GM21381 (cell line): Measurements from ENCODE around the gene INSIG2.
A peak's percentile ranks its signal among the peaks of the same experiment; 100 is the strongest.
"Not testable (repeated sequence)": the region's sequence is repeated elsewhere in the genome, so short reads cannot be mapped to it uniquely, and the experiment has no call there.

Source experiments
- ATAC-seq: cut with Tn5 transposase; IDR thresholded peaks from one replicate; pipeline ENCODE4 v1.9.1; 2021; ENCODE audit warnings: mild to moderate bottlenecking, moderate library complexity; ENCODE audit not compliant: unreplicated experiment

INSIG2 gene

GRCh38 chr2:118059919-118060478, 28.3 kb upstream of the INSIG2 start:
- ATAC-seq = no peak

- ATAC-seq = peak; percentile 74
These were observed 26.9 kb upstream of the INSIG2 start for GRCh38 chr2:118061135-118061955.

GRCh38 chr2:118062048-118062447, 26.2 kb upstream of the INSIG2 start:
- ATAC-seq = no peak

- ATAC-seq = no peak
These were observed 25.6 kb upstream of the INSIG2 start for GRCh38 chr2:118062669-118063068.

DNA sequence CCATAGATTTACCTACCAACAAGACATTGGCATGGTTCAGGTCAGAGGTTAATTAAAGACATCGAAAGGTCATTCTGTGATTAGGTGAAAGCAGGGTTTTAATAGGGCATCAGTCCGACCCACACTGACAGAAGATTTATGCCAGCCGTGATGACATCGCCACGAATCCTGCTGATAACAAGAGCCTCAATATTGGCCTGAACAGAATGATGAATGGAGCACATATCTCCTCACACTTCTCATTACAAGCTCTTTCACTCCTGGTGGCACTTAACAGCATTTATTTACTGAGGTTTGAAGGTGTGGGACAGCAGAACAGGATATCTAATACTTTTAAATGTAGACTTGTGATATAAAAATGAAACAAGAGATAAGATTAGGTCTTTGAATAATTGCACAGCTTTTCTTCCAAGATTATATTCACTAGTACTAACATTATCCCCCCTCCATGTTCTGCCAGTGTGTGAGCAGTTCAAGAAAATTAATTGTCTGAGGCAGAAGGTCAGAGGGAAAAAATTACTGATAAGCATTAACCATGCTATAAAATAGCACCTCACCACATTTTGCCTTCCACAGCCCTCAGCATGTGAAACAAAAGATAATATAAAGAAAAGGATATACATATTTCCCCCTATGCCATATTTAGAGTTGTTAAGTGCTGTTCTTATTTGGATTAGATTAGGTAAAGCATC, 23.1 kb upstream of the INSIG2 start:
- ATAC-seq = no peak

DNA sequence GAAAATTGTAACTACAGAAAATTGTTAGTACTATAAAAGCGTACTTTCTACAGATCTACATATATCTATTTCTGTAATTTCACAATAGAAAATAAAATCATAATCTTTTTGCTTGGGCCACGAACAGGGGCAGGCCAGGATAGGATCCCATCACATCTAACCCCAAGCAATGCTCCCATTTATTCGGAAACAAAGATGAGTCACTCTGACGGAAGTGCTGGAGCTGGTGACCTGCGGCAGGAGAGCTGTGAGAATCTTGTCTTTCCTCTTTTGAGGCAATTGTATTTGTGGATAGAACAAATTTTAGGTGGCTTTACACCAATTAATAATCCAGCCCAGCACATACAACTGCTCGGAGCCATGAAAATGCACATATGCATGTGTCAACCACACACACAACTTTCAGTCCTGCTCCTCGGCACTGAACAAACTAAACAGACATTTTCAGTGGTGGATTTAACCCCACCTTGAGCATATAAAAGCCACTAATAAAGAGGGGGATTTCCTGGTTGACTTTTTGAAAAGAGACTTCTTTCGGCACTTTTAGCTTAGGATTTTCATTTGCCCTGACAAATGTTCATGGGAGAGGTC, 22.3 kb upstream of the INSIG2 start:
- no peak for ATAC-seq

- ATAC-seq = no peak
These were observed 10.5 kb upstream of the INSIG2 start for GRCh38 chr2:118077636-118078247.

DNA sequence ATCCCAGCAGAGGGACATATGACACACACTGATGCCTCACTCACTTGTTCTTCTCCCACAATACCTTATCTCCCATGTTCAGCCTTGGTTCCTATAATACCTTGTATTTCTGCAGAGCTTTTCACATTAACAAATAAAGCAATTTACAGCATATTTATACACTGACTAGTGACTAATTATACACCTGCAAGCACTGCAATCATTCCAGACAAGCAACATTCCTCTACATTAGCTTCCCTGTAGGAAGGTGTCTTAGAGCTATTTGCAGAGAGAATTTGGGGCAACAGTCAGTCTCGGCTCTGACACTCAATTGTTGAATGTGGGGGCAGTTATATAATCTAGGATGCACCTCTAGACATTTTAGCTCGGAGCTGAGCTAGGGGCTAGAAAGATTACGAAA, 9.5 kb upstream of the INSIG2 start:
- ATAC-seq = no peak

- ATAC-seq = no peak
These were observed 3.7 kb upstream of the INSIG2 start for GRCh38 chr2:118084491-118085089.

DNA sequence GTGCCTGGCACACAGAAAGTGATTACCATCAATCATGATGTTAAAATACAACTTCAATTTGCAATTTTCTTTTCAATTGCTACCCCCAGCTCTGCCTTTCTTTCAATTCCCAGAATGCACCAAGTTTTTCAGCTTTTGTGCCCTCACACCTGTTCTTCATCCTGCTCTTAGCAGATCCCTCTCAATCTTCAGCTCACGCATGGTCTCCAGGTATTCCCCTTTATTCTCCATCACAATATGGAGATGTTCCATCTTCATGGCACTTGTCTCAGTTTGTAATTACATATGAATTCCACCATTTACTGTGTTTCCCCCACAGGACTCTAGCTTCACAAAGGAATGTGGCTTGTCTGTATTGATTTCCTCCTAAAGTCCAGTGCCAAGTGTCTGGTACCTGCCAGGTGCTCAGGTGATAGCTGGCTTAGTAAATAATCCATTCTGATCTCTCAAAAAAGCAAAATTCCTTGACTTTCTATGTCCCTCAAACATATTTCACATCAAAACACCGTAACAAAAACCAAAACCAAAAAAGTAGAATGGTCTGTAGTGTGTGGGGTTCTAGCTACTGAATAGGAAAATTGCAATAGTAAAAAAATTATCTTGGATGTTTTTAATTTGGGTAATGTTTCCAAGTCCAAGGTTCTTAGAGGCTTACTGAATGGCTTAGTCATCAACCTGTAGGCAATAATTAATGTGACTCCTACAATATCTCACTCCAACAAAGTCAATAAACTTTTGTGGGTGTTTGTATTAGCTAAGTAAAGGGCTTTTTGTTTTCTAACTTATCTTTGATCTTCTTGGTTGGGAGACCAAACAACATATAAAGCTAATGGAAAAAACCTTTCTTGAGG, 2.9 kb upstream of the INSIG2 start:
- no peak for ATAC-seq

GRCh38 chr2:118086024-118086633, 2.1 kb upstream of the INSIG2 start:
- no peak for ATAC-seq

DNA sequence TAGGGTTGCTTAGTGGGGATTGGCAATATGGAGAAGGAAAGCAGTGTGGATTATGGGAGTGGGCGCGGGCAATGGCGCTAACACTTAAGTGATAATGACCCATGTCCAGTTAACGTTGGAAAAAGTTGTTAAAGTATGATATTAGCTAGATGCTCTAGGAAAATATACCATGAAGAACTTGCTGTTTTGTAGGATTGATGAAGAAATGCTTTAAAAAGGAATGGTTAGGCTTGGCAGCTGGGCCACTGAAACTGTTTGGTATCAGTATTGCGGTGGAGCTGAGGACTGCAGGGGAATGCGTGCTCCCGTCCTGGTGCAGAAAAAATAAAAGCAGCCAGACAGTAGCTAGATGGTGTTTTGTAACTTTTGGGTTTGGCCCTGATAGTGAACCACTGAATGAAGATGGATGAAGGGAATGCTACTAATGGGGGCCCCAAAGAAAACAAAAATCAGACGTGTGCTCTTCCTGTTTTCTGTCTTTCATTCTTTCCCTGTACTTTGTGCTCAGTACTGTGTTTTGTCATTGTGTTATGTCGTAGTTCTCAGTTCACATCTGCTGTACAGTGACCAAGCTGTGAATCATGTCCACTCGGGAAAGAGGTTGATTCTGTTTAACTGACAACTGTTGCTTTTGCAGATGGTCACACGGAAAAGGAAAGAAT, 999 bp downstream of the INSIG2 start:
- peak; percentile 24 for ATAC-seq

DNA sequence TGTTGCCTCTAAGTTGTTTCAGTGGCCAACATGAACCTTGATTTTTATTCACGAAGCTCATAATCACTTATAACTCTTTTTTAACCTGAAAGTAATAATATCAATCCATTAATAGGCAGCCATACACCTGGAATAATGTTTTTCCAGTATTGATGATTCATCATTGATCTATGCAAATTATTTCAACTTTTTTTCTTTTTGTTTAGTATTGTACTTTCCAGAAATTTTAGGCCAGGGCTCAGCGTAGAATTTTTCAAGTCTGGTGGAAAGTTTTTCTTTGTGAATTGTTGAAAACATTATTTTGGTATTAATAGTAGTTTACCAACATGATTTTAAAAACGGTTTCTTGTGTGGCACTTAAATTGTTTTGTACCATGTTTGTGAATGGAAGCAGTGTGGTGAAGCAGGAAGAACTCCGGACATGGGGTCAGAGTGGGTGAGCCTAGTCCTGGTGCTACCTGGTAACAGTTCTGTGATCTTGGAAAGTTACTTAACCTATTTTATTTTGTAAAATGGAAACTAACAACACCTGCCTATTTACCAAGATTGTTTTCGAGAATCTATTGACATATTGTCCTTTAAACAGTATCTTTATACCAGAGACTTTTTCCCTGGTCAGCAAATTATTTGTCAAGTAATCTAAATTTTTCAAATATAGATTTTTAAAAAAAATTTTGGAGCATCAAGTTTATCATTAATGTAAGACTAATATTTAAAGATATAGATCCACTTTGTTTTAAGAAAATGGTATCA, 2.3 kb downstream of the INSIG2 start:
- no peak for ATAC-seq

DNA sequence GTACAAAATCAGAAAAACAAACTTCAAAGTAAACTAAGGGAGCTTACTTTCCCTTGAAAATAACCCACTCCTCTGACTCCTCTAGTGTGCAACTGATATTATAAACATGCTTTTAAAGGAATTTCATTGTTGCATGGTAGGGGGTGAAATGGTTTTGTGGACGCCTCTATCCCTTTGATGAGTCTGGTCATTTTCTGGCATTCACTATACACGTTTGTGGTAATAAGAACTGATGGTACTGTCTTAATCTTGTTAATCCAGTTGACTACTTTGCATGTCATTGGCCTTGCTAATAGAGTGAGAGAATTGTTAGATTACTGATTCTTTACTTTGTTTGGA, 2.8 kb downstream of the INSIG2 start:
- ATAC-seq = no peak

DNA sequence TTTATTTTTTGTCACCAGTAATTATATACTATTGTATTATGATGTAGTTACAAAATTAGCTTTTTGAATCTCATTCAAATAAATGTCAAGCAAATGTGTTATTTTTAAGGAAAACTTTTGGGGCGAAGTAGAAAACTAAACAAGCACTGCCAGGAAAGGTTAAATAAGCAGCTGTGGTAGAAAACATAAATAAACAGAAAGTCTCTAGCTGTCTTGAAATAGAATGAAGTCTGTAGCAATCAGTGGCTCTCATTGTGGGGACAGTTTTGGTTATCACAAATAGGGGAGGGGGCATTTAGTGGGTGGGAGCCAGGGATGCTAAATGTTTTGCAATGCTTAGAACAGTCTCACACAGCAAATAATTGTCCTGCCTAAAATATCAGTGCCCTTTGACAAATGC, 3.4 kb downstream of the INSIG2 start:
- ATAC-seq = no peak

- ATAC-seq = not testable (repeated sequence)
These were observed 5.8 kb downstream of the INSIG2 start for GRCh38 chr2:118094102-118094501.

- ATAC-seq = no peak
These were observed 6.2 kb downstream of the INSIG2 start for GRCh38 chr2:118094503-118094902.

DNA sequence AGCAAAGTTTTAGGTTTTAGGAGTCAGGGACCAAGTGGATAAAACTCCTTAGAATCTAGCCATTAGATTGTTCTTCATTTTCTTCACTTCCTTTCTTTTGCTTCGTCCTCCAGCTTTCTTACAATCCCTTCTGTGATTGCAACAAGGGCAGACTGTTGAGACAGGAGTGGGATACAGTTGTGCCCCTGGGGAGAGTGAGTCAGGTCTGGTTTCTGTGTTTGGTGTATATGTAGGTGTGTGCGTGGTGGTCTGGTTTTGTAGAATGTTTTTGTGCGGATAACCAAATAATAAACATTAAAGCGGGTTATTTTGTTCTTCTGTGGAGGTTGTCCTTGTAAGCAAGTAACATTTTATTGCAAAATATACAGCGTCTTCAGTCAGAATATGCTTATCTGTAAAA, 7.3 kb downstream of the INSIG2 start:
- ATAC-seq = no peak
